ENCODE measurements around the gene ADORA1. TPM values are rescaled to one million over a fixed set of nuclear protein-coding genes. Genes with fewer than 3 reads are reported as not detected.

ADORA1 gene
- total and polyA plus RNA-seq, 4 donors = 0.71 to 2.5 TPM; not detected in 2

DNA sequence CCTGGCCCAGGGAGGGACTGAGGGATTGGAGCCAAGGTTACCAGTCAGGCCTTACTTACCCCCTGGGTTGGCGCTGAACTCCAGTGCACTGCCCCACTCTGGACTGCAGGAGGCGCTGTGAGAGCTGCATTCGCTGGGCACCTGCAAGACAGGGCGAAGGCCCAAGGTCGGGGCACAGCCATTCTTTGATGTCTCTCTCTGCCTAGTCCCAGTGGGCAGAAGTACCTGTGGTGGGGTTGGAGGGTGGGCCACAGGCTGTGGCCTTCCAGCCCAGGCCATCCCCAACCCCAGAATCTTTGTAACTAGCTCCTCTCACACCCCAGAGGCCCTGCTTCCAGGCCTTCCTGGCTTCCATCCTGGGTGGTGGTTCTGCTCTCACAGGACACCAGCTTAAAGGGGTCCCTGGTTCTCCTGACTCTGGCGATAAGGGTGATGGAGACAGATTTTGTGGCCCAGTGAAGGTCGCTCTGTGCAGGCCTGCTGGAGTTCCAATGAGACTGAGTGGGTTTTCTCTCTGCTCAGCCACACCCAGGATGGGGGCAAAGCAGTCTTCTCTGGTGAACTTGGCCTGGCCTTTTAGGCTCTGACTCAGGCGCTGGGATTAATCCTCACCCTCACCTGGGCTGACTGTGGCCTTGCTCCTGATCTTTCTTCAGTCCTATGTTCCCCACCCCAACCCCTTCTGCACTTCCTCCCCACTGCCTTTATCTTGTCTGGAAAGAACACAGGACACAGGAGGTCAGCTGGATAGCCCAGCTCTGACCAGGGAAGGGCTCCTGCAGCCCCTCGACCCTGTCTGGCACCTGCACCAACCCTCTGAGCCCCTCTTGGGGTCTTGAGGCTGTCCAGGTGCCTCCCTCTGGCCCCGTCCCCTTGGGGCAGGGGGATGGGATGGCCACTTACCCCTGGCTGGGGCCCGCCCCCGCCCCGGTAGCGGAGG is 42.7 kb upstream of the ADORA1 start:
- intact Hi-C loops (cut with DNase I) = no loop called here
- no peak overlapping the region for H3K4me3 ChIP-seq (ENCODE audit: low read length in 2 of 2)
- no peaks in the 10 kb centered on the region for H3K27me3 ChIP-seq (ENCODE audit: control insufficient read depth in 1 of 2, insufficient read depth in 2 of 2, low read length in 1 of 2)
- DNase-seq (no peak), ATAC-seq (ENCODE audit: low FRiP score) (no peak)
- no peak overlapping the region for H3K27ac ChIP-seq (ENCODE audit: low read depth in 1 of 2, low read length in 2 of 2)
- no peaks in the 10 kb centered on the region for H3K4me1 ChIP-seq (ENCODE audit: control insufficient read depth in 1 of 2, insufficient read depth in 2 of 2, low read length in 2 of 2)
- no peaks in the 10 kb centered on the region for H3K36me3 ChIP-seq (ENCODE audit: control insufficient read depth in 1 of 2, insufficient read depth in 2 of 2, low read length in 1 of 2)
- no peaks in the 10 kb centered on the region for H3K9me3 ChIP-seq (ENCODE audit: control insufficient read depth, low read length)
- 92 to 93% methylated on average over 10 to 14 of the region's 14 CpGs for WGBS, 2 donors

DNA sequence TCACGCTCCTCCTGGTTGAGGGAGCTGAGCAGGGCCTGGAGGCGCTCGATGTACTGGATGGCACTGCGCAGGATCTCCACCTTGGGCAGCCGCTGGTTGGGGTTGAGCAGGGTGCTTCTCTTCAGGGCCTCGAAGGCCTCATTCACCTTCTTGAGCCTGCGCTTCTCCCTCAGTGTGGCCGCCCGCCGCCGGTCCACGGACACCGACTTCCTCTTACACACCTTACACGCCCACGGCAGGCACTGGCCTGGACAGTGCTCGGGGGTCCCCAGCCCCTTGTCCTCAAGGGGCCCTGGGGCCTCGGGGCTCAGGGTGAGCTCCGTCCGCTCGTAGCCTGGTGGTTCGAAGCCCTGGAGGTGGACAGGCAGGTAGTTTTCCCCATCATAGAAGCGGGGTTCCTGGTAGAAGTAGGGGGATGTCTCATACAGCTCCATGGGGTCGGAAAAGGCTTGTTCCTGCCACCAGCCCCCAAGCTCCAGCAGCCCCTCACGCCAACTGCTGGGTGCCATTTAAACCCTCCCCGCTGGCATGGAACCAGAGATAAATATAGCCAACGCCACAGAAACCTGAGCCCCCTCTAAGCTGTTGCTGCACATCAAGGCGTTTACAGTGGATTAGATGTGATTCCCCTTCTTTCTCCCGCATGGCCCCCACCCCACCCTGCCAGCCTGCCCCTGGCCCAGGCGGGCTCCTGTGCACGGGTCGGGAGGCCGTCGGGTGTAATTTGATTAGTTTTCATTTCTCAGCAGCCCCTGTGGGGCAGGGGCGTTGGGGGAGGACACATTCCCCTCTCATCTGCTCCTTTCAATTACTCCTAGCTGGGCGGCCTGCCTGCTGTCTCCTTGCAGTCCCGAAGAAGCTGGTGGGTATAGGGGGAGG is 41.8 kb upstream of the ADORA1 start, which contains the start of gene MYOG:
Gene MYOG (minus strand): TSS at position 485 of the 879 bp plus-strand sequence. CDS start 51 bp downstream, at position 434.
- 82 to 84% methylated on average over 36 of the region's 36 CpGs for WGBS, 2 donors
- H3K27me3 ChIP-seq (ENCODE audit: control insufficient read depth in 1 of 2, insufficient read depth in 2 of 2, low read length in 1 of 2) = no peaks in the 10 kb centered on the region
- intact Hi-C loops (cut with DNase I) = no loop called here
- H3K9me3 ChIP-seq (ENCODE audit: control insufficient read depth, low read length) = no peaks in the 10 kb centered on the region
- DNase-seq (no peak), ATAC-seq (ENCODE audit: low FRiP score) (no peak)
- H3K4me1 ChIP-seq (ENCODE audit: control insufficient read depth in 1 of 2, insufficient read depth in 2 of 2, low read length in 2 of 2) = no peaks in the 10 kb centered on the region
- H3K4me3 ChIP-seq (ENCODE audit: low read length in 2 of 2) = no peak within 1 kb of the TSS
- no peak within 1 kb of the TSS for H3K27ac ChIP-seq (ENCODE audit: low read depth in 1 of 2, low read length in 2 of 2)
- H3K36me3 ChIP-seq (ENCODE audit: control insufficient read depth in 1 of 2, insufficient read depth in 2 of 2, low read length in 1 of 2) = no peaks in the 10 kb centered on the region

DNA sequence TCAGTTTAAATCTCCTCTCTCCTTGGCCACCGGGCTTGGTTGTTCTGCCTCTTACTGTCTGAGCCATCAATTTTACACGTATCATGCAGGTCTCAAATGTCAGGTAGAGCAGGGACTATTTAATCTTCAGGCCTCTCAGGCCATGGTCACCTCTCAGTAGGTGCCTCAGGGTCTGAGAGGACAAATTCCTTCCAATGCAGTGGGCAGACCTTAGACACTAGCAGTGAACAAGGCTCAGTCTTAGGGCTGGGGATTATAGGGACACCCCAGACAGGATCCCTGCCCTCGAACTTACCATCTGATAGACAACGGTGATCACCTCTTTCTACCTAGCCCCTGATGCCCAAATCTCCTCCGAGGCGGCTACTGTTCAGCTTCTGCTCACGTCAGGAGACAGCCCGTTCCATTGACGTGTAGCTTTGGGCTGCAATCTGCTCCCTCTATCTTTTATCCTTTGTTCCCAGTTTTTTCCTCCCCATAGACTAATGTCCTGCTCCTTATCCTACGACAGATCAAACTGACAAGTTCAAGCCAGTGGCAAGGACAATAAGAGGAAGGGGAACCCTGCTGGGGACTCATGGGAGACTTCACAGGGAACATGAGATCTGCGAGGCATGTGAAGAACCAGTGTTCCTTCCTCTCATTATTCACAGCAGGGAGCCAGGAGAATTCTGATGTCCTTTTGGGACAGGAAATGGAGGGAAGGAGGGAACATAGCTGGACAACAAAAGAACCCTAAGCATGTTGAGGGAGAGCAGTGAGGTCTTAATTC is 40.3 kb upstream of the ADORA1 start:
- Histone ChIP-seq H3K27me3 (ENCODE audit: control insufficient read depth in 1 of 2, insufficient read depth in 2 of 2, low read length in 1 of 2) (no peaks in the 10 kb centered on the region), H3K27ac (ENCODE audit: low read depth in 1 of 2, low read length in 2 of 2) (no peak overlapping the region), H3K36me3 (ENCODE audit: control insufficient read depth in 1 of 2, insufficient read depth in 2 of 2, low read length in 1 of 2) (no peaks in the 10 kb centered on the region), H3K9me3 (ENCODE audit: control insufficient read depth, low read length) (no peaks in the 10 kb centered on the region), H3K4me3 (ENCODE audit: low read length in 2 of 2) (no peak overlapping the region), H3K4me1 (ENCODE audit: control insufficient read depth in 1 of 2, insufficient read depth in 2 of 2, low read length in 2 of 2) (no peaks in the 10 kb centered on the region)
- no peak for DNase-seq
- intact Hi-C loops (cut with DNase I) = no loop called here
- ATAC-seq (ENCODE audit: low FRiP score) = no peak
- 88 to 91% methylated on average over 11 of the region's 11 CpGs for WGBS, 2 donors

DNA sequence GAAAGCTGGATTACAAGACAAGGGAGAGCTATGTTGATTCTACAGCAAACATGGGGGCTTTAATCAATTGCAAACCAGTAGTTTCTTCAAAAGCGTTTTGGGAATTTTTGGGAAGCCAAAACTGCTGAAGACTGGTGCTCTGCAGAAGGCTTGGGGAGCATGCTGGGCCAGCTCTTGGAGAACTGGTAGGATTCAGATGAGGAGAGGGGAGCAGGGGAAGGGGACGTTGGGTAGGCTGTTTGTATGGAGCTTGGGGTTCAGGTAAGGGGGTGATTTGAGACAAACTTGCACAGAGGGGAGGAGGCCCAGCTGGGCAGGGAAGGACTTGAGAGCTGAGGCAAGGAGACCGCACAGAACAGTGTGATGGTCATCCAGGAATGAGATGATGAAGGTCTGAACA is 39.1 kb upstream of the ADORA1 start:
- intact Hi-C loops (cut with DNase I) = no loop called here
- H3K4me1 ChIP-seq (ENCODE audit: control insufficient read depth in 1 of 2, insufficient read depth in 2 of 2, low read length in 2 of 2) = no peaks in the 10 kb centered on the region
- no peaks in the 10 kb centered on the region for H3K9me3 ChIP-seq (ENCODE audit: control insufficient read depth, low read length)
- no peaks in the 10 kb centered on the region for H3K36me3 ChIP-seq (ENCODE audit: control insufficient read depth in 1 of 2, insufficient read depth in 2 of 2, low read length in 1 of 2)
- H3K27me3 ChIP-seq (ENCODE audit: control insufficient read depth in 1 of 2, insufficient read depth in 2 of 2, low read length in 1 of 2) = no peaks in the 10 kb centered on the region
- ATAC-seq (ENCODE audit: low FRiP score) = no peak
- no peak overlapping the region for H3K27ac ChIP-seq (ENCODE audit: low read depth in 1 of 2, low read length in 2 of 2)
- H3K4me3 ChIP-seq (ENCODE audit: low read length in 2 of 2) = no peak overlapping the region
- no peak for DNase-seq
- 90 to 93% methylated on average over 3 of the region's 3 CpGs for WGBS, 2 donors

DNA sequence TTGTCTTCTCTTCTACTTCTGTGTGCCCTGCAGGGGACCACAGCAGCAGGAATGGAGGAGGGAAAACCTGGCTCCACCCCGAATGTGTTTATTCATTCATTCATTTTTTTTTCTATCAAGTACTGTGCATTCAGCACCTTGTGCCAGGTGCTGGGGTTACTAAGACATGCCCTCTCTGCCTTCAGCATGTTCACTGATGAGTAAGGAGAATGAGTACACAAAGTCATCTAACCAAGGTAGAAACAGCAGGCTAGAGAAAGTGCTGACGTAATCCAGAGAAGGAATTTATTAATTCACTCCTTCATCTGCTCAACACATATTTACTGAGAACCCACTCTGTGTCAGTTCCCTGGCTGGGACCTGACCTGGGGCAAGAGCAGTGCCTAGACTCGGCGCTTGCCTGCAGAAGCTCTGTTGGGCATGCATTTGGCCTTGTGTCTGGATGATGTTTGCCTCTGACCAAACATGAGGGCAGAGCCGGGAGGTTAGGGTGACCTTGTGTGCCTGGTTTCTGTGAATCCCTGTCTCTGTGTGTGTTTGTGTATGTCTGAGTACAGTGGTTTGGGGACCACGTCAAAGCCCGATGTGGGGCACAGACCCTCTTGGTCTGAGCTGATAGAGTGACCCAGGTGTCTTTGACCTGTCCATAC is 38.4 kb upstream of the ADORA1 start:
- intact Hi-C loops (cut with DNase I) = no loop called here
- Histone ChIP-seq H3K4me1 (ENCODE audit: control insufficient read depth in 1 of 2, insufficient read depth in 2 of 2, low read length in 2 of 2) (no peaks in the 10 kb centered on the region), H3K27me3 (ENCODE audit: control insufficient read depth in 1 of 2, insufficient read depth in 2 of 2, low read length in 1 of 2) (no peaks in the 10 kb centered on the region), H3K4me3 (ENCODE audit: low read length in 2 of 2) (no peak overlapping the region), H3K27ac (ENCODE audit: low read depth in 1 of 2, low read length in 2 of 2) (no peak overlapping the region), H3K36me3 (ENCODE audit: control insufficient read depth in 1 of 2, insufficient read depth in 2 of 2, low read length in 1 of 2) (no peaks in the 10 kb centered on the region), H3K9me3 (ENCODE audit: control insufficient read depth, low read length) (no peaks in the 10 kb centered on the region)
- 70 to 79% methylated on average over 7 of the region's 7 CpGs for WGBS, 2 donors
- DNase-seq = no peak
- ATAC-seq (ENCODE audit: low FRiP score) = no peak

DNA sequence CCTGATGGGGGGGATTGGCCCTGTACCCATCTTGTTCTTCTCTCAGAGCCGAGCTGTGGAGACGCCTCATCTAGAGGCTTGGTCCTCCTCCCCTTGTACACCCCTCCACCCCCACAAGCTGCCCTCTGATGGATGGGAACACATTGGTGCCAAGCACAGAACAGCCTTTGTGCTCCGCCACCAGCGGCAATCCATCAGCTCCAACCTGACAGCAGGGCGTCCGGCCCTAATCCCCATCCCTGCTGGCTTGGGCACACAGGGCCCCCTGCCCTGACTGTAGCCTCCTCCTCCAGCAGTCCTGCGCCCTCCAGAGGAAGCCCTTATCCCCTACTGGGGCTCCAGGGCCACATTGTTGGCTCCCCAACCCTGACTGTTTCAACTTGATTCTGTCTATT is 37.9 kb upstream of the ADORA1 start:
- Histone ChIP-seq H3K27ac (ENCODE audit: low read depth in 1 of 2, low read length in 2 of 2) (no peak overlapping the region), H3K9me3 (ENCODE audit: control insufficient read depth, low read length) (no peaks in the 10 kb centered on the region), H3K4me3 (ENCODE audit: low read length in 2 of 2) (no peak overlapping the region), H3K4me1 (ENCODE audit: control insufficient read depth in 1 of 2, insufficient read depth in 2 of 2, low read length in 2 of 2) (no peaks in the 10 kb centered on the region), H3K36me3 (ENCODE audit: control insufficient read depth in 1 of 2, insufficient read depth in 2 of 2, low read length in 1 of 2) (no peaks in the 10 kb centered on the region), H3K27me3 (ENCODE audit: control insufficient read depth in 1 of 2, insufficient read depth in 2 of 2, low read length in 1 of 2) (no peaks in the 10 kb centered on the region)
- 56 to 73% methylated on average over 7 of the region's 7 CpGs for WGBS, 2 donors
- DNase-seq (no peak), ATAC-seq (ENCODE audit: low FRiP score) (no peak)
- intact Hi-C loops (cut with DNase I) = no loop called here

DNA sequence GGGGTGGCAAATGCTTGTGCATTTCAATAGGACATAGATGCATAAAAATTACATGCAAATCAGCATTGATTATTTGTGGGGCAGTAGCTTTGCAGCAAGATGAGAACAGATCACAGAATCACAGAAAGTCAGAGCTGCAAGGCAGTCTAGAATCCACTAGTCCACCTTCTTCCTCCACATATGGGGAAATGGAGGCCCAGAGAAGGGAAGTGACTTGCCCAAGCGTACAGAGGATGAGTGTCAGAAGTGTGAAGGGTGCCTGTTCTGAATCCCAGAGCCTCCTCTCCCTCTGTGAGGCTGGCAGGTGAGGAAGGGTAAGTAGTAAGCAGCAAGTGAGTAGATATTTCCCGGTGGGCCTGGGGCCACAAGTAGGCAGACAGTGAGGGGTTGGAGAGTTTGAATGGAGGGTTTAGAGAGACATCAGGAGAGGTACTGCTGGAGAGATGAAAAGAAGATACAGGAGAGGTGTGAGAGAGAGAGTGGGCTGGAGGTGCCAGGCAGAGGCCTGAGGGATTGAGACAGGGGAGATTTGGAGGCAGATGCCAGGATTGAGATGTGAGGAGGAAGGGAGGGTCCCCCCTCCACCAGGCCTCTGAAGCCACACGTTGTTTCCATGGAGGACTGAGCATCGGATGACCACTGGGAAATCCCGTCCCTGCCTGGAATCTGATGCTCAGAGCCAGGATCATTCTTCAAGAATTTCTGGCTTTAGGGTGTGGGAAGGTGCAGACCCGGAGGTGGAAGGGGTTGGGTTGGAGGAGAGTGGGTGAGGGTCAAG is 36.9 kb upstream of the ADORA1 start:
- Histone ChIP-seq H3K27ac (ENCODE audit: low read depth in 1 of 2, low read length in 2 of 2) (no peak overlapping the region), H3K9me3 (ENCODE audit: control insufficient read depth, low read length) (no peaks in the 10 kb centered on the region), H3K4me3 (ENCODE audit: low read length in 2 of 2) (no peak overlapping the region), H3K4me1 (ENCODE audit: control insufficient read depth in 1 of 2, insufficient read depth in 2 of 2, low read length in 2 of 2) (no peaks in the 10 kb centered on the region), H3K36me3 (ENCODE audit: control insufficient read depth in 1 of 2, insufficient read depth in 2 of 2, low read length in 1 of 2) (no peaks in the 10 kb centered on the region), H3K27me3 (ENCODE audit: control insufficient read depth in 1 of 2, insufficient read depth in 2 of 2, low read length in 1 of 2) (no peaks in the 10 kb centered on the region)
- intact Hi-C loops (cut with DNase I) = no loop called here
- WGBS, 2 donors = 75 to 82% methylated on average over 5 to 6 of the region's 6 CpGs
- ATAC-seq (ENCODE audit: low FRiP score) (no peak), DNase-seq (no peak)

Data from aorta (tissue), 5 donors.